Measurements from ENCODE around the gene ZNF530.

Gene ZNF530

GRCh38 chr19:57615346-57615745 is 15.7 kb downstream of the ZNF530 start:
- DNase-seq, result no peak

DNA sequence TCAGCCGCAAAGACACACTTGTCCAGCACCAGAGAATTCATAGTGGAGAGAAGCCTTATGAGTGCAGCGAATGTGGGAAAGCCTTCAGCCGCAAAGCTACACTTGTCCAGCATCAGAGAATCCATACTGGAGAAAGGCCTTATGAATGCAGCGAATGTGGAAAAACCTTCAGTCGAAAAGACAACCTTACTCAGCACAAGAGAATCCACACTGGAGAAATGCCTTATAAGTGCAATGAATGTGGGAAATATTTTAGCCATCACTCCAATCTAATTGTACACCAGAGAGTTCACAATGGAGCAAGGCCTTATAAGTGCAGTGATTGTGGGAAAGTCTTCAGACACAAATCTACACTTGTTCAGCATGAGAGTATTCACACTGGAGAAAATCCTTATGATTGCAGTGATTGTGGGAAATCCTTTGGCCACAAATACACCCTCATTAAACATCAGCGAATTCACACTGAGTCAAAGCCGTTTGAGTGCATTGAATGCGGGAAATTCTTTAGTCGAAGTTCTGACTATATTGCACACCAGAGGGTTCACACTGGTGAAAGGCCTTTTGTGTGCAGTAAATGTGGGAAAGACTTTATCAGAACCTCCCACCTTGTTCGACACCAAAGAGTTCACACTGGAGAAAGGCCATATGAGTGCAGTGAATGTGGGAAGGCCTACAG is 21.1 kb downstream of the ZNF530 start:
- DNase-seq, result no peak

DNA sequence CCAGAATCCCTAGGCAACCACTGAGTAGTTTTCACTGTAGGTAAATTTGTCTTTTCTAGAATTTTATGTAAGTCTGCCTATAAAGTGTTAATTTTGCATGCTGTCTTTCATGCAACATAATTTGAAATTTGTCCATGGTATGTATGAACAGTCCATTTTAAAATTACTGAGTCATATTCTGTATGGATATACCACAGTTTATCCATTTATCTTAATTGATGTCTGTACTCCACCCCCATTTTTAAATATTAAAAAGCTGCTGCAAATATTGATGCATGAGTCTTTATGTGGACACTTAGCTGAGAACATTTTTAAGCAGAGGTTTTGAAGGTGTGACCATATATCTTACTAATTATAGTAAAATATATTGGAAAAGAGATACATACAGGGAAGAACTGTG is 23.4 kb downstream of the ZNF530 start:
- no peak for DNase-seq

DNA sequence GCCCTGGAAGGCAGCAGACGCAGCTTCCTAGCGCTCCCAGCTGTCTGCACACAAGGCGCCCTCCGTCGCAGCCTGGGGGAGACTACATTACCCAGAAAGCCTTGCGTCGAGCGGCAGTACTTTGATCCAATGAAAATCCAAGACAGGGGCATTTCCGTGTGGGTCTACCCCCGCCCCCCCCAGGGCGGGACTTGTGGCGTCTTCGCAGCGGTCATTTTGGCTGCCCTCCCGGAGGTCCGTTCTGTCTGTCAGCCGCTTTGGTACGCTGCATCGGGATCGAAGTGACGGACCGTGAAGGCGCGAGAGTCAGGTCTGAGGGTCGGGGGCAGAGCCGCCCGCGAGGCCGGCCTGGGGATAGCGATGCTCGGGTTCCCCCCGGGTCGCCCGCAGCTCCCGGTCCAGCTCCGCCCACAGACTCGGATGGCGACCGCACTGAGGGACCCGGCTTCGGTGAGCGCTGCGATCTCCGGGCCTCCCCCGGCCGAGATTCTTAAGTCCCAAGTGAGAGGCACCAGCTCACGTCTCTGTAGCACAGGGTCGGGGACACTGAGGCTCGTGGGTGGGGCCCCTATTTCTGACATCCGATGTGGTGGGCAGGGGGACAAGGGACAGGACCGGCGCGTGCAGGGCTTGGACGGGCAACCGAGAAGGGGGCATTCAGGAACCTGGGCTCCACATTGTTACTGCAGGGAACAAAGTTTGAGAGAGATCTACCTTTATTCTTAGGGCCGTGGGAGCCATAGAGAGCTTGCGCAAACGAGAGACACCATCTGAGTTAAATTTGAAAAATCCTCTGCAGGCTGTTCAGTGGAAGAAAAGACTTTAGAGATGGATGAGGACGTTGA is 33.5 kb downstream of the ZNF530 start, which contains the start of gene ZNF211:
TSS of gene ZNF211 (plus strand) at position 182 of the 845 bp plus-strand sequence. CDS start at position 361, 179 bp downstream.
- peak; percentile 83 for DNase-seq

- no peak for DNase-seq
These were observed 34.1 kb downstream of the ZNF530 start for GRCh38 chr19:57633832-57634131.

DNA sequence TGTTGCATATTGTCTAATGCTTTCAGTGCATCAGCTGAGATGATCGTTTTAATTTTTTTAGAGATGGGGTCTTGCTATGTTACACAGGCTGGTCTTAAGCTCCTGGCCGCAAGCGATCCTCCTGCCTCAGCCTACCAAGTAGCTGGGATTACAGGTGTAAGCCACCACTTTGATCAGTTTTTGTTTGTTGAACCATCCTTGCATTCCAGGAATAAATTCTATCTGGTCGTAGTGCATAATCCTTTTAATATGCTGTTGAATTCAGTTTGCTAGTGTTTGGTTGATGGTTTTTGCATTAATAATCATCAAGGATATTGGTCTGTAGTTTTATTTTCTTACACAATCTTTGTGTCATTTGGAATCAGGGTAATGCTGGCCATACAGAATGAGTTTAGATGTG is 37.7 kb downstream of the ZNF530 start:
- DNase-seq, result no peak

GRCh38 chr19:57641715-57642234 is 42.1 kb downstream of the ZNF530 start:
- DNase-seq, result no peak

DNA sequence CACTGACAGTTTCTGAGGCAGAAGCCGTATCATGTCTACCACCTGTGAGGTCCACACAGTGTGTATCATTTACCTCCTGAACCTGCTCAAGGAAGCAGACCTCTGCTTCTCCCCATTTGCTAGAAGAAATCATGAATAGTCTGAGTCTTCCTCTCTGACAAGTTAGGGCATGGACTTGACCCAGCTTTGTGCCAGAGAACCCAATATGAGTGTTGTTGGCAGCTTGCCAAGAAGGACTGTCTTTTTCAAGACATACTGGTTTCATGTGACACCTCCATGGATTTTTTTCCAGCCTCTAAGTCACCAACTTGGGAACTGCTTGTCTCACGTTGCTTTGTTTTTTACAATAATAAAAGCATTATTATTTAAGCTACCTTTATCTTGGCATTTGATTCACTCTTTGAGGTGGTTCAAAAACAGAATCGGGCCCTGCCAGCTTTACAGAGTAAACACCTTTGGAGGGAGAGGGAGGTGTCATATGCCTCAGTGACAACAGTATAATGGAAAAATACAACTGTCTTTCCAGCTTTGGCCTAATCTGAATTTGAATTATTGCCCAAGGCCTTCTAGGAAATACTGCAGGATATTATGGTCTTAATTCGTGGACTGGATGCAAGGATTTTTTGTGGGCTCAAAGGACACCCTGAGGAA is 42.8 kb downstream of the ZNF530 start:
- no peak for DNase-seq

GRCh38 chr19:57643734-57644133 is 44.0 kb downstream of the ZNF530 start:
- DNase-seq, result no peak

DNA sequence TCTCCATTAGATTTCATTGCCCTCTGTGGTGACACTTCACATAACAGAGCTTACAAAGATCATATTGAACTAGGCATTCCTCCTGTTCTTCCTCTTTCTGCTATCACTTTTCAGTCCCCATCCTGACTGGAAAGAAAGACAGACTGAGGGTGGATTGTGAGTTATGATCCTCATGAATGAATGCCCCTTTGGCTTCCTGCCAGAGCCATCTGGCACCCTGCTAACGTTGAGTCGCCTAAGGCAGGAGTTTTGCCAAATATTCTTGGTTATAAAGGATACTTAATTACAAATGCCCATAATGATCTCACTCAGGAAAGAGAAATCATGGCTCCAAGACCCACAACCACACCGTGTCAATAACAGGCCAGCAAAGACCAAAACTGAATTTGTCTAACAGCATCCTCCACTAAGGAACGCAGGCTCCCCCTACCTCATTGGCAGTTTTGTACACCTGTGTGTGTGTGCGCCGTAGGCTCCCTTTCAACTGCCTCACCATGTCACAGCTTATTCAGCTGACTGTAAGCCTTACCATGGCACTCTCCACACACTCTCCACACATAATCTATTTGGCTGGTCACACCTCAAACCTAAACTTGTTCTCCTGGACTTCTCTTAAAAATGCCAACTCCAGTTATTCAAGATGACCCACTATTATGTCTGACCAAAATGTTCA is 48.8 kb downstream of the ZNF530 start:
- no peak for DNase-seq

- no peak for DNase-seq
These were observed 51.9 kb downstream of the ZNF530 start for GRCh38 chr19:57651654-57651996.

DNA sequence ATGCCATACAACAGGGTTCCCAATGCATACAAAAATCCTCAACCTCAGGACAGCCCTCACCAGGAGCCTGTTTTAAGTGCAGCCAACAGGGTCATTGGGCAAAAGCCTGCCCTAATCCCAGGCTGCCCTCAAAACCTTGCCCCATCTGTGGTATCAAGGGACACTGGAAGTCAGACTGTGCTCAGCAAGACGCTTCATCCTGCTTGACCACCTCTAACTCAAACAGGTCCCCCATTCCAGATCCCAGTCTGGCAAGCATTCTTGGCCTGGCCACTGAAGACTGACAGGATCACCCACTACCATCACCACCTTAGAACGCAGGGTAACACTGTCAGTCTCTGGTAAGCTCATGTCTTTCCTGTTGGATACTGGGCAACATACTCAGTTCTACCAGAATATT is 54.0 kb downstream of the ZNF530 start:
- no peak for DNase-seq

GRCh38 chr19:57655443-57655842 is 55.8 kb downstream of the ZNF530 start:
- DNase-seq, result no peak

GRCh38 chr19:57656346-57656745 is 56.7 kb downstream of the ZNF530 start:
- no peak for DNase-seq
